HepG2 (cell line): Measurements from ENCODE around the gene ELANE. TPM values are rescaled to one million over a fixed set of nuclear protein-coding genes. Genes with fewer than 3 reads are reported as not detected.

ENCODE experiments used
- ATAC-seq: fragments of 200-7000 bp; cut with Tn5 transposase; 3 replicates; pipeline ENCODE4 v1.9.1; 2020; ENCODE audit warnings: mild to moderate bottlenecking, moderate library complexity
- BruUV-seq: library from RNA; stranded (reverse); fragments of 400-500 nt; replicated peaks from 2 replicates; lab custom pipeline; 2021; lab: Mats Ljungman, UMichigan
- CTCF ChIA-PET: fragments of 300-600 bp; formaldehyde crosslinking; extraction: SDS; loops from one replicate; lab custom pipeline; 2021; ENCODE audit warnings: low total read pairs, inconsistent platforms, low intra/inter-chr PET ratio; lab: Yijun Ruan, JAX
- POLR2A ChIA-PET: fragments of 350-600 bp; sonication (Branson Sonifier 250); formaldehyde crosslinking; loops from one replicate; lab custom pipeline; 2020; ENCODE audit warnings: antibody characterized with exemption, inconsistent platforms; lab: Yijun Ruan, JAX
- DNase-seq: peaks from one replicate; pipeline ENCODE4 v3.0.0-alpha.2; 2015; ENCODE audit warnings: low spot score
- FAIRE-seq: peaks from 3 replicates; lab custom pipeline; 2011; peaks lifted over from hg19 to GRCh38; lab: Jason Lieb, UNC
- H2AFZ ChIP-seq: one replicate; pipeline ENCODE4 v1.6.1; 2011; ENCODE audit warnings: low read length, inconsistent platforms
- H3K27ac ChIP-seq: fragments of 300-600 bp; 3 replicates; pipeline ENCODE4 v1.8.0; 2011; ENCODE audit warnings: mixed run types, mild to moderate bottlenecking, mixed read lengths, low read length, inconsistent platforms; ENCODE audit not compliant: insufficient read depth; ENCODE audit errors: extremely low read length
- H3K27me3 ChIP-seq, 2 experiments: fragments of 200-600 bp in 1 of 2; 2 replicates in 1 of 2; 3 replicates in 1 of 2; pipeline versions ENCODE4 v1.6.0 to v1.8.0; 2011; ENCODE audit warnings: low read length in 2 of 2, mild to moderate bottlenecking in 2 of 2, moderate library complexity in 2 of 2, inconsistent platforms in 1 of 2; ENCODE audit not compliant: insufficient read depth in 2 of 2, control insufficient read depth in 1 of 2
- H3K36me3 ChIP-seq, 2 experiments: fragments of 200-600 bp in 1 of 2; replicated peaks in 1 of 2; 2 replicates in 1 of 2; 3 replicates in 1 of 2; pipeline versions ENCODE4 v1.5.1 to v1.8.0; 2011; ENCODE audit warnings: low read length in 2 of 2, inconsistent platforms in 1 of 2; ENCODE audit not compliant: insufficient read depth in 2 of 2, control insufficient read depth in 1 of 2
- H3K4me1 ChIP-seq: 2 replicates; pipeline ENCODE4 v1.5.1; 2012; ENCODE audit warnings: low read length, inconsistent platforms; ENCODE audit not compliant: insufficient read depth
- H3K4me2 ChIP-seq: 2 replicates; pipeline ENCODE4 v1.6.0; 2011; ENCODE audit warnings: low read depth, low read length, inconsistent platforms
- H3K4me3 ChIP-seq, 3 experiments: fragments of 200-600 bp in 1 of 3; sonication (generic), shearing (Covaris generic) in 1 of 3; replicated peaks in 1 of 3; 2 replicates each; pipeline ENCODE4 v1.5.1; 2011 to 2016; ENCODE audit warnings: low read length in 3 of 3, inconsistent platforms in 2 of 3, low read depth in 2 of 3, mild to moderate bottlenecking in 2 of 3, control low read depth in 1 of 3, mixed read lengths in 1 of 3; ENCODE audit not compliant: insufficient read depth in 1 of 3
- H3K79me2 ChIP-seq: one replicate; pipeline ENCODE4 v1.6.1; 2011; ENCODE audit warnings: low read length, inconsistent platforms; ENCODE audit not compliant: insufficient read depth
- H3K9ac ChIP-seq: 2 replicates; pipeline ENCODE4 v1.6.0; 2011; ENCODE audit warnings: mild to moderate bottlenecking, low read depth, low read length, inconsistent platforms; ENCODE audit not compliant: insufficient read depth
- H3K9me3 ChIP-seq: 2 replicates; pipeline ENCODE4 v1.5.1; 2012; ENCODE audit warnings: mild to moderate bottlenecking, low read length
- H4K20me1 ChIP-seq: 2 replicates; pipeline ENCODE4 v1.6.0; 2011; ENCODE audit warnings: inconsistent platforms, mild to moderate bottlenecking, low read length, moderate library complexity; ENCODE audit not compliant: insufficient read depth
- AGO2 ChIP-seq: fragments of 200-400 bp; formaldehyde crosslinking; optimal IDR thresholded peaks from 2 replicates; pipeline ENCODE3; 2017; ENCODE audit warnings: mild to moderate bottlenecking, low read depth, low read length, moderate library complexity
- CENPX ChIP-seq: sonication (generic); formaldehyde crosslinking; IDR thresholded peaks from 2 replicates; pipeline ENCODE4 v1.9.0; 2021; ENCODE audit warnings: mild to moderate bottlenecking, missing genetic modification reagents, moderate library complexity
- HNRNPL ChIP-seq: fragments of 200-400 bp; formaldehyde crosslinking; IDR thresholded peaks from 2 replicates; pipeline ENCODE4 v1.6.1; 2017; ENCODE audit warnings: mild to moderate bottlenecking, low read depth, low read length
- JUNB ChIP-seq: sonication (generic); formaldehyde crosslinking; IDR thresholded peaks from 2 replicates; pipeline ENCODE4 v1.8.0; 2022; ENCODE audit warnings: missing genetic modification reagents, mild to moderate bottlenecking, borderline replicate concordance
- SAFB2 ChIP-seq: sonication (generic); formaldehyde crosslinking; IDR thresholded peaks from 2 replicates; pipeline ENCODE4 v1.5.1; 2020; ENCODE audit warnings: missing genetic modification reagents, low read depth, mild to moderate bottlenecking, borderline replicate concordance
- ZNF296 ChIP-seq: sonication (generic); formaldehyde crosslinking; conservative IDR thresholded peaks from 2 replicates; pipeline ENCODE4 v1.5.0; 2020; ENCODE audit warnings: mild to moderate bottlenecking, missing genetic modification reagents
- WGBS: methylation state at CpG from one replicate; pipeline ENCODE4 v1.1.6; 2017; ENCODE audit warnings: low lambda C conversion rate; 5-methylcytosine and 5-hydroxymethylcytosine counted together
- in situ Hi-C: cut with HindIII; loops from 2 replicates; pipeline ENCODE4 v1.10.0; 2017; ENCODE audit warnings: low pct_unique_long_range_greater_than_20kb; ENCODE audit not compliant: extremely low pct_ligation_motif_present
- intact Hi-C: fragments of 100-400 bp; cut with micrococcal nuclease; formaldehyde crosslinking; loops from one replicate; pipeline ENCODE4 v1.10.0; 2022; ENCODE audit not compliant: unreplicated experiment
- polyA plus RNA-seq, 8 experiments: library from polyadenylated mRNA; depleted of rRNA in 3 of 8; stranded (reverse) in 7 of 8; unstranded in 1 of 8; fragments of >200 nt; fragmentation: Illumina TruSeq in 4 of 8; extraction: Trizol in 4 of 8; gene quantifications; 2 replicates each; pipeline versions ENCODE4 v1.2.1 to v1.2.3, GENCODE V29; 2011 to 2016; ENCODE audit warnings: low read depth in 4 of 8, missing spikeins in 1 of 8, mixed read lengths in 1 of 8; ENCODE audit not compliant: insufficient read depth in 1 of 8
- total RNA-seq, 5 experiments: library from RNA; depleted of rRNA; stranded (reverse); fragments of >200 nt; fragmentation: Illumina TruSeq; extraction: Trizol; gene quantifications; 2 replicates each; pipeline ENCODE4 v1.2.3, GENCODE V29; 2016; ENCODE audit warnings: low read depth in 1 of 5
- TF ChIP-seq, protein P1 (sequence below): sonication (generic); formaldehyde crosslinking; IDR thresholded peaks from 2 replicates; pipeline ENCODE4 v1.5.0; 2020; ENCODE audit warnings: mild to moderate bottlenecking, low read depth, missing genetic modification reagents, borderline replicate concordance
- TF ChIP-seq, protein P2 (sequence below): sonication (generic); formaldehyde crosslinking; IDR thresholded peaks from 2 replicates; pipeline ENCODE4 v1.4.0; 2020; ENCODE audit warnings: low read depth, missing genetic modification reagents

Gene ELANE
- total and polyA plus RNA-seq, 2 of the 13 experiments (the other 11 are each of a cell fraction or from before 2014, with no cell fraction given) = not detected

DNA sequence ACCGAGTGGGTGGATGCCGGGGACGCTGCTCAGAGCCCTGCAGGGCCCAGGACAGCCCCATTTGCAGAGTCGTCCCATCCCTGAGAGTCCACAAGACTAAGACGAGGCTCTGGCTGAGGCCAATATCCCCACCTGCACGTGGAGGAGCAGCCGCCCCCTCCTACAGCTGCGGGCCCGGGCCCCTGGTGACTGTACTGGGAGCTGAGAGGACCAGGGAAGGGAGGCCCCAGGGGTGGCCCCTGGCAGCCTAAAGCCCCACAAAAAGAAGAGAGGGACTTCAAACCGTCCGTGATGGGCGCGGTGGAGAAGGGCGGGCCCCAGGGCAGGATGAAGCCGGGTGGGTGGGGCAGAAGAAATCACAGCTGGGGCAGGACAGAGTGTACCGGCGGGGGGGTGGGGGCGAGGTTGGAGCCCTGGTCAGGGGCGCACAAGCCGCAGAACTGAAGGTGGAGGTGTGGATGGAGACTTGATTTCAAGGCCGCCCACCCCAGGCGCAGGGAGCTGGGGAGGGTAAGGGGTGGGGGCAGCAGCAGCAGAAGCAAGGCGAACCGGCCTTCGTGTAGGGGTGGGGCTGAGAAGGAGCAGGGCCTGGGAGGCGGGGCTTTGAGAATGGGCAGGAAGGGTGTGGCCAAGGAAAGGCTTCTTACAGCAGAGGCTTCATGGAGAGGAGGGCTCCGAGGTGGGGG, 20.3 kb downstream of the ELANE start:
- POLR2A ChIA-PET = no interaction called here

More for the DNA sequence above, 20.3 kb downstream of the ELANE start:
- no TSS peak for BruUV-seq
- H3K36me3 ChIP-seq = peaks cover 5 to 12% of the 10 kb centered on the region in 2 experiments; a peak in 3 of 5 replicates
- H3K9me3 ChIP-seq = no peaks in the 10 kb centered on the region
- 83% methylated on average over 23 of the region's 27 CpGs for WGBS
- no peaks in the 10 kb centered on the region for H3K27me3 ChIP-seq
- no peaks in the 10 kb centered on the region for H3K4me1 ChIP-seq
- FAIRE-seq = no peak
- no peak overlapping the region for H3K9ac ChIP-seq
- no peak overlapping the region for H3K4me3 ChIP-seq
- in situ Hi-C loops = no loop called here
- peak; percentile 45 for ATAC-seq
- intact Hi-C loops = no loop called here
- H3K4me2 ChIP-seq = no peak overlapping the region
- CTCF ChIA-PET = no interaction called here
- TF ChIP-seq, protein P1, sequence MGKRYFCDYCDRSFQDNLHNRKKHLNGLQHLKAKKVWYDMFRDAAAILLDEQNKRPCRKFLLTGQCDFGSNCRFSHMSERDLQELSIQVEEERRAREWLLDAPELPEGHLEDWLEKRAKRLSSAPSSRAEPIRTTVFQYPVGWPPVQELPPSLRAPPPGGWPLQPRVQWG = no peak
- TF ChIP-seq, protein P2, sequence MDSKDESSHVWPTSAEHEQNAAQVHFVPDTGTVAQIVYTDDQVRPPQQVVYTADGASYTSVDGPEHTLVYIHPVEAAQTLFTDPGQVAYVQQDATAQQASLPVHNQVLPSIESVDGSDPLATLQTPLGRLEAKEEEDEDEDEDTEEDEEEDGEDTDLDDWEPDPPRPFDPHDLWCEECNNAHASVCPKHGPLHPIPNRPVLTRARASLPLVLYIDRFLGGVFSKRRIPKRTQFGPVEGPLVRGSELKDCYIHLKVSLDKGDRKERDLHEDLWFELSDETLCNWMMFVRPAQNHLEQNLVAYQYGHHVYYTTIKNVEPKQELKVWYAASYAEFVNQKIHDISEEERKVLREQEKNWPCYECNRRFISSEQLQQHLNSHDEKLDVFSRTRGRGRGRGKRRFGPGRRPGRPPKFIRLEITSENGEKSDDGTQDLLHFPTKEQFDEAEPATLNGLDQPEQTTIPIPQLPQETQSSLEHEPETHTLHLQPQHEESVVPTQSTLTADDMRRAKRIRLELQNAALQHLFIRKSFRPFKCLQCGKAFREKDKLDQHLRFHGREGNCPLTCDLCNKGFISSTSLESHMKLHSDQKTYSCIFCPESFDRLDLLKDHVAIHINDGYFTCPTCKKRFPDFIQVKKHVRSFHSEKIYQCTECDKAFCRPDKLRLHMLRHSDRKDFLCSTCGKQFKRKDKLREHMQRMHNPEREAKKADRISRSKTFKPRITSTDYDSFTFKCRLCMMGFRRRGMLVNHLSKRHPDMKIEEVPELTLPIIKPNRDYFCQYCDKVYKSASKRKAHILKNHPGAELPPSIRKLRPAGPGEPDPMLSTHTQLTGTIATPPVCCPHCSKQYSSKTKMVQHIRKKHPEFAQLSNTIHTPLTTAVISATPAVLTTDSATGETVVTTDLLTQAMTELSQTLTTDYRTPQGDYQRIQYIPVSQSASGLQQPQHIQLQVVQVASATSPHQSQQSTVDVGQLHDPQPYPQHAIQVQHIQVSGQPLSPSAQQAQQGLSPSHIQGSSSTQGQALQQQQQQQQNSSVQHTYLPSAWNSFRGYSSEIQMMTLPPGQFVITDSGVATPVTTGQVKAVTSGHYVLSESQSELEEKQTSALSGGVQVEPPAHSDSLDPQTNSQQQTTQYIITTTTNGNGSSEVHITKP (CRISPR knock-in tag) = no peak
- TF ChIP-seq AGO2 (peak; percentile 79), HNRNPL (0 out of 2 replicates have a peak, but pooled peaks have one; percentile 24), ZNF296 (CRISPR knock-in tag) (no peak), CENPX (CRISPR knock-in tag) (no peak), SAFB2 (CRISPR knock-in tag) (no peak), JUNB (CRISPR knock-in tag) (no peak)
- H2AFZ ChIP-seq = no peak overlapping the region
- no peaks in the 10 kb centered on the region for H3K79me2 ChIP-seq
- no peaks in the 10 kb centered on the region for H4K20me1 ChIP-seq
- DNase-seq = no peak
- peak overlapping the region; percentile 26 for H3K27ac ChIP-seq
